GM18909 (cell line): Measurements from ENCODE around the gene CDAN1.

ENCODE experiments used
- ATAC-seq: cut with Tn5 transposase; IDR thresholded peaks from one replicate; pipeline ENCODE4 v1.9.1; 2021; ENCODE audit warnings: mild to moderate bottlenecking; ENCODE audit not compliant: unreplicated experiment, poor library complexity

CDAN1 gene

GRCh38 chr15:42674472-42674871 is 62.5 kb downstream of the CDAN1 start:
- ATAC-seq, result no peak
